GM19025 (cell line): ENCODE measurements around the gene CHRNB1.

Experiments used
- ATAC-seq: cut with Tn5 transposase; IDR thresholded peaks from one replicate; pipeline ENCODE4 v1.9.1; 2021; ENCODE audit warnings: mild to moderate bottlenecking, low read depth, moderate library complexity; ENCODE audit not compliant: unreplicated experiment

Gene CHRNB1

GRCh38 chr17:7436556-7437368 is 8.1 kb upstream of the CHRNB1 start:
- ATAC-seq, result peak; percentile 42

- no peak for ATAC-seq
Measured at GRCh38 chr17:7437369-7437863, 7.4 kb upstream of the CHRNB1 start.

- no peak for ATAC-seq
Measured at GRCh38 chr17:7437950-7438614, 6.8 kb upstream of the CHRNB1 start.

- ATAC-seq, result no peak
Measured at GRCh38 chr17:7438656-7439460, 6.0 kb upstream of the CHRNB1 start.

GRCh38 chr17:7439462-7440112 is 5.3 kb upstream of the CHRNB1 start, which contains the start of gene FGF11:
TSS of gene FGF11 (plus strand) at chr17:7439512. CDS start at chr17:7439621, 109 bp downstream.
- no peak for ATAC-seq

GRCh38 chr17:7440113-7440833 is 4.6 kb upstream of the CHRNB1 start:
- ATAC-seq, result no peak

GRCh38 chr17:7440834-7441195 is 4.0 kb upstream of the CHRNB1 start:
- ATAC-seq, result no peak

- no peak for ATAC-seq
Measured at GRCh38 chr17:7441266-7441665, 3.6 kb upstream of the CHRNB1 start.

GRCh38 chr17:7442142-7442541 is 2.7 kb upstream of the CHRNB1 start:
- no peak for ATAC-seq

GRCh38 chr17:7443499-7444485 is 1.1 kb upstream of the CHRNB1 start:
- ATAC-seq, result no peak

GRCh38 chr17:7445619-7445968 is 733 bp downstream of the CHRNB1 start:
- no peak for ATAC-seq

GRCh38 chr17:7448461-7448860 is 3.6 kb downstream of the CHRNB1 start:
- no peak for ATAC-seq

- no peak for ATAC-seq
Measured at GRCh38 chr17:7459961-7460545, 15.2 kb downstream of the CHRNB1 start.

- no peak for ATAC-seq
Measured at GRCh38 chr17:7460850-7461660, 16.2 kb downstream of the CHRNB1 start.

- no peak for ATAC-seq
Measured at GRCh38 chr17:7462474-7463371, 17.9 kb downstream of the CHRNB1 start.

- ATAC-seq, result no peak
Measured at GRCh38 chr17:7463372-7463846, 18.5 kb downstream of the CHRNB1 start.
